Measurements from ENCODE around the gene C1QTNF5. TPM values are rescaled to one million over a fixed set of nuclear protein-coding genes. Genes with fewer than 3 reads are reported as not detected.
A peak's percentile ranks its signal among the peaks of the same experiment; 100 is the strongest.

C1QTNF5 gene
- total RNA-seq, 1 donor from 2014 or later: 17.5 TPM

- ATAC-seq (no peak), DNase-seq (ENCODE audit: missing footprints) (no peak)
- intact Hi-C loops (cut with DNase I): loop anchor here (1.0 to 2.0 kb wide), 2 partner anchors 18 to 34 kb away; partner anchors contain the start of gene C1QTNF5
These were observed 34.1 kb upstream of the C1QTNF5 start for GRCh38 chr11:119374632-119375336.

- peak; percentile 69 for DNase-seq (ENCODE audit: missing footprints)
- no peak for ATAC-seq
- intact Hi-C loops (cut with DNase I): loop anchor here (1.0 to 2.0 kb wide), 2 partner anchors 18 to 33 kb away; partner anchors contain the start of gene C1QTNF5
These were observed 33.4 kb upstream of the C1QTNF5 start for GRCh38 chr11:119373921-119374631.

- DNase-seq (ENCODE audit: missing footprints): peak; percentile 49
- intact Hi-C loops (cut with DNase I): no loop called here
- no peak for ATAC-seq
These were observed 32.6 kb upstream of the C1QTNF5 start for GRCh38 chr11:119373059-119373920.

- intact Hi-C loops (cut with DNase I): no loop called here
- peak; percentile 59 for DNase-seq (ENCODE audit: missing footprints)
These were observed 31.8 kb upstream of the C1QTNF5 start for GRCh38 chr11:119372260-119373058.

GRCh38 chr11:119371778-119372182 is 31.1 kb upstream of the C1QTNF5 start:
- no peak for DNase-seq (ENCODE audit: missing footprints)
- intact Hi-C loops (cut with DNase I): no loop called here

More at GRCh38 chr11:119372260-119373058, 31.8 kb upstream of the C1QTNF5 start:
- no peak for ATAC-seq

GRCh38 chr11:119371067-119371601 is 30.5 kb upstream of the C1QTNF5 start:
- DNase-seq (ENCODE audit: missing footprints) (no peak), ATAC-seq (no peak)

More at GRCh38 chr11:119371778-119372182, 31.1 kb upstream of the C1QTNF5 start:
- no peak for ATAC-seq

GRCh38 chr11:119370486-119371046 is 29.9 kb upstream of the C1QTNF5 start:
- peak; percentile 81 for DNase-seq (ENCODE audit: missing footprints)
- ATAC-seq: peak; percentile 51
- intact Hi-C loops (cut with DNase I): no loop called here

More at GRCh38 chr11:119371067-119371601, 30.5 kb upstream of the C1QTNF5 start:
- intact Hi-C loops (cut with DNase I): no loop called here

- DNase-seq (ENCODE audit: missing footprints) (peak; percentile 64), ATAC-seq (no peak)
- intact Hi-C loops (cut with DNase I): no loop called here
These were observed 28.6 kb upstream of the C1QTNF5 start for GRCh38 chr11:119369132-119369925.

GRCh38 chr11:119368121-119369034 is 27.7 kb upstream of the C1QTNF5 start:
- intact Hi-C loops (cut with DNase I): no loop called here
- ATAC-seq: peak; percentile 43
- peak; percentile 85 for DNase-seq (ENCODE audit: missing footprints)

- DNase-seq (ENCODE audit: missing footprints): peak; percentile 41
- intact Hi-C loops (cut with DNase I): no loop called here
These were observed 27.0 kb upstream of the C1QTNF5 start for GRCh38 chr11:119367661-119368120.

GRCh38 chr11:119366690-119367620 is 26.3 kb upstream of the C1QTNF5 start:
- DNase-seq (ENCODE audit: missing footprints) (peak; percentile 37), ATAC-seq (no peak)
- intact Hi-C loops (cut with DNase I): no loop called here

More at GRCh38 chr11:119367661-119368120, 27.0 kb upstream of the C1QTNF5 start:
- ATAC-seq: no peak

GRCh38 chr11:119365071-119365591 is 24.4 kb upstream of the C1QTNF5 start:
- DNase-seq (ENCODE audit: missing footprints) (peak; percentile 39), ATAC-seq (no peak)
- intact Hi-C loops (cut with DNase I): no loop called here

- DNase-seq (ENCODE audit: missing footprints) (peak; percentile 82), ATAC-seq (peak; percentile 41)
- intact Hi-C loops (cut with DNase I): no loop called here
These were observed 23.3 kb upstream of the C1QTNF5 start for GRCh38 chr11:119363851-119364590.

Measured in Right ventricle myocardium inferior (tissue), 1 donor.